WTC11 (cell line): ENCODE measurements around the gene ALG14. TPM values are rescaled to one million over a fixed set of nuclear protein-coding genes. Genes with fewer than 3 reads are reported as not detected.

Source experiments
- ATAC-seq: fragments of 200-7000 bp; cut with Tn5 transposase; 2 replicates; pipeline ENCODE4 v1.10.0; 2021; ENCODE audit warnings: mild to moderate bottlenecking, moderate library complexity
- Bru-seq: library from RNA; stranded (reverse); fragments of 400-500 nt; gene quantifications from one replicate; lab custom pipeline; 2021; lab: Mats Ljungman, UMichigan
- CTCF ChIA-PET: fragments of 300-600 bp; sonication (Branson Sonifier 250); formaldehyde crosslinking; loops from one replicate; lab custom pipeline; 2021; ENCODE audit warnings: antibody characterized with exemption; lab: Charles Lee
- POLR2A ChIA-PET: fragments of 350-600 bp; sonication (Branson Sonifier 250); formaldehyde crosslinking; loops from one replicate; lab custom pipeline; 2021; ENCODE audit warnings: antibody characterized with exemption; lab: Charles Lee
- DNase-seq: peaks from one replicate; pipeline ENCODE4 v3.0.0; 2021; ENCODE audit warnings: low spot score
- H3K27ac Mint-ChIP-seq: 2 replicates; pipeline ENCODE4 v1.8.0; 2021; ENCODE audit warnings: mixed read lengths
- H3K27me3 Mint-ChIP-seq: 2 replicates; pipeline ENCODE4 v1.8.0; 2021; ENCODE audit warnings: low read depth, mild to moderate bottlenecking, moderate library complexity, mixed read lengths
- H3K36me3 Mint-ChIP-seq: 2 replicates; pipeline ENCODE4 v1.8.0; 2021; ENCODE audit warnings: mixed read lengths
- H3K4me1 Mint-ChIP-seq: 2 replicates; pipeline ENCODE4 v1.8.0; 2022; ENCODE audit warnings: mixed read lengths
- H3K4me3 Mint-ChIP-seq: 2 replicates; pipeline ENCODE4 v1.8.0; 2021; ENCODE audit warnings: mild to moderate bottlenecking, moderate library complexity, mixed read lengths
- H3K9me3 Mint-ChIP-seq: 2 replicates; pipeline ENCODE4 v1.8.0; 2021; ENCODE audit warnings: mixed read lengths
- CREB1 ChIP-seq: sonication (generic); formaldehyde crosslinking; IDR thresholded peaks from 2 replicates; pipeline ENCODE4 v1.8.0; 2023; ENCODE audit warnings: mild to moderate bottlenecking, missing genetic modification reagents
- ETV6 ChIP-seq: sonication (generic); formaldehyde crosslinking; IDR thresholded peaks from 2 replicates; pipeline ENCODE4 v1.8.1; 2022; ENCODE audit warnings: mild to moderate bottlenecking, missing genetic modification reagents
- FOXK1 ChIP-seq: sonication (generic); formaldehyde crosslinking; IDR thresholded peaks from 2 replicates; pipeline ENCODE4 v1.8.0; 2022; ENCODE audit warnings: mild to moderate bottlenecking, moderate library complexity, missing genetic modification reagents
- FOXP1 ChIP-seq: sonication (generic); formaldehyde crosslinking; IDR thresholded peaks from 2 replicates; pipeline ENCODE4 v1.8.0; 2022; ENCODE audit warnings: missing genetic modification reagents, mild to moderate bottlenecking, moderate library complexity, borderline replicate concordance
- GABPB1 ChIP-seq: sonication (generic); formaldehyde crosslinking; IDR thresholded peaks from 2 replicates; pipeline ENCODE4 v1.8.1; 2023; ENCODE audit warnings: mild to moderate bottlenecking, missing genetic modification reagents
- JAZF1 ChIP-seq: fragments of 250-450 bp; sonication (Bioruptor Pico); IDR thresholded peaks from 2 replicates; pipeline ENCODE4 v1.9.0; 2021; ENCODE audit warnings: moderate library complexity, mild to moderate bottlenecking, inconsistent platforms
- MAX ChIP-seq: sonication (generic); formaldehyde crosslinking; IDR thresholded peaks from 2 replicates; pipeline ENCODE4 v1.8.0; 2022; ENCODE audit warnings: mild to moderate bottlenecking, missing genetic modification reagents
- MYBL2 ChIP-seq: sonication (generic); formaldehyde crosslinking; IDR thresholded peaks from 2 replicates; pipeline ENCODE4 v1.8.1; 2023; ENCODE audit warnings: mild to moderate bottlenecking, moderate library complexity, missing genetic modification reagents
- NR2C2 ChIP-seq: sonication (generic); formaldehyde crosslinking; IDR thresholded peaks from 2 replicates; pipeline ENCODE4 v1.8.0; 2022; ENCODE audit warnings: mild to moderate bottlenecking, missing genetic modification reagents
- PRDM15 ChIP-seq: sonication (generic); formaldehyde crosslinking; IDR thresholded peaks from 2 replicates; pipeline ENCODE4 v1.8.0; 2022; ENCODE audit warnings: missing genetic modification reagents
- SP1 ChIP-seq: sonication (generic); formaldehyde crosslinking; conservative IDR thresholded peaks from 2 replicates; pipeline ENCODE4 v1.8.1; 2022; ENCODE audit warnings: missing genetic modification reagents
- TEAD1 ChIP-seq: sonication (generic); formaldehyde crosslinking; IDR thresholded peaks from 2 replicates; pipeline ENCODE4 v1.8.0; 2022; ENCODE audit warnings: mild to moderate bottlenecking, missing genetic modification reagents
- long read RNA-seq, 3 experiments: library from RNA in 1 of 3; library from capped mRNA in 1 of 3; library from polyadenylated mRNA in 1 of 3; unstranded in 2 of 3; stranded (forward) in 1 of 3; transcript quantifications; one replicate each; pipeline ENCODE4 v2.0.0, GENCODE V29; 2021
- total RNA-seq: library from RNA; stranded (reverse); gene quantifications from 3 replicates; pipeline ENCODE4 v1.2.3, GENCODE V29; 2021
- TF ChIP-seq, protein P1 (sequence below): sonication (generic); formaldehyde crosslinking; IDR thresholded peaks from 2 replicates; pipeline ENCODE4 v1.8.1; 2023; ENCODE audit warnings: mild to moderate bottlenecking, missing genetic modification reagents, borderline replicate concordance
- TF ChIP-seq, protein P2 (sequence below): sonication (generic); formaldehyde crosslinking; IDR thresholded peaks from 2 replicates; pipeline ENCODE4 v1.8.0; 2023; ENCODE audit warnings: mild to moderate bottlenecking, missing genetic modification reagents

The ALG14 gene
- total RNA-seq (0.94 to 2.3 TPM (median 1.4 TPM) in 3 replicates), Bru-seq, nascent RNA (percentile 43 among the genes with signal in this experiment)
- long read RNA-seq, experiment 1, full-length matches to known transcripts: 11 of 12 reads
- long read RNA-seq, experiment 1, partial matches to known transcripts: 0 of 12 reads
- long read RNA-seq, experiment 1, other reads (novel, unspliced or antisense): 1 of 12 reads
- long read RNA-seq, experiment 2, full-length matches to known transcripts: 4 of 8 reads
- long read RNA-seq, experiment 2, partial matches to known transcripts: 0 of 8 reads
- long read RNA-seq, experiment 2, other reads (novel, unspliced or antisense): 4 of 8 reads
- long read RNA-seq, experiment 3, full-length matches to known transcripts: 30 of 31 reads
- long read RNA-seq, experiment 3, partial matches to known transcripts: 0 of 31 reads
- long read RNA-seq, experiment 3, other reads (novel, unspliced or antisense): 1 of 31 reads

GRCh38 chr1:95072532-95073419, at the start of gene ALG14:
ALG14 (minus strand) TSS chr1:95072951; CDS start chr1:95072898, 53 bp downstream.
- ChIA-PET POLR2A (no interaction called here), CTCF (interaction anchor here (0.8 to 3.8 kb wide), 9 partner anchors 12 to 218 kb away, joined by 3 to 44 read pairs (median 7); partner anchors contain the start of genes RWDD3 and TLCD4)
- TF ChIP-seq MAX: peak; percentile 58
- TF ChIP-seq PRDM15: no peak
- no peak for TF ChIP-seq JAZF1
- peak; percentile 83 for TF ChIP-seq NR2C2 (CRISPR knock-in tag)
- TF ChIP-seq GABPB1 (CRISPR knock-in tag): peak; percentile 86
- TF ChIP-seq FOXP1 (CRISPR knock-in tag): peak; percentile 63; the same call in 1 of the 2 replicates
- TF ChIP-seq SP1: peak; percentile 63
- 0 out of 2 replicates have a peak, but pooled peaks have one; percentile 73 for TF ChIP-seq ETV6 (CRISPR knock-in tag)
- TF ChIP-seq CREB1 (CRISPR knock-in tag): no peak
- peak; percentile 54; the same call in 1 of the 2 replicates for TF ChIP-seq TEAD1 (CRISPR knock-in tag)
- peak; percentile 89; the same call in 1 of the 2 replicates for TF ChIP-seq FOXK1
- TF ChIP-seq MYBL2 (CRISPR knock-in tag): 0 out of 2 replicates have a peak, but pooled peaks have one; percentile 27
- TF ChIP-seq, protein P1, sequence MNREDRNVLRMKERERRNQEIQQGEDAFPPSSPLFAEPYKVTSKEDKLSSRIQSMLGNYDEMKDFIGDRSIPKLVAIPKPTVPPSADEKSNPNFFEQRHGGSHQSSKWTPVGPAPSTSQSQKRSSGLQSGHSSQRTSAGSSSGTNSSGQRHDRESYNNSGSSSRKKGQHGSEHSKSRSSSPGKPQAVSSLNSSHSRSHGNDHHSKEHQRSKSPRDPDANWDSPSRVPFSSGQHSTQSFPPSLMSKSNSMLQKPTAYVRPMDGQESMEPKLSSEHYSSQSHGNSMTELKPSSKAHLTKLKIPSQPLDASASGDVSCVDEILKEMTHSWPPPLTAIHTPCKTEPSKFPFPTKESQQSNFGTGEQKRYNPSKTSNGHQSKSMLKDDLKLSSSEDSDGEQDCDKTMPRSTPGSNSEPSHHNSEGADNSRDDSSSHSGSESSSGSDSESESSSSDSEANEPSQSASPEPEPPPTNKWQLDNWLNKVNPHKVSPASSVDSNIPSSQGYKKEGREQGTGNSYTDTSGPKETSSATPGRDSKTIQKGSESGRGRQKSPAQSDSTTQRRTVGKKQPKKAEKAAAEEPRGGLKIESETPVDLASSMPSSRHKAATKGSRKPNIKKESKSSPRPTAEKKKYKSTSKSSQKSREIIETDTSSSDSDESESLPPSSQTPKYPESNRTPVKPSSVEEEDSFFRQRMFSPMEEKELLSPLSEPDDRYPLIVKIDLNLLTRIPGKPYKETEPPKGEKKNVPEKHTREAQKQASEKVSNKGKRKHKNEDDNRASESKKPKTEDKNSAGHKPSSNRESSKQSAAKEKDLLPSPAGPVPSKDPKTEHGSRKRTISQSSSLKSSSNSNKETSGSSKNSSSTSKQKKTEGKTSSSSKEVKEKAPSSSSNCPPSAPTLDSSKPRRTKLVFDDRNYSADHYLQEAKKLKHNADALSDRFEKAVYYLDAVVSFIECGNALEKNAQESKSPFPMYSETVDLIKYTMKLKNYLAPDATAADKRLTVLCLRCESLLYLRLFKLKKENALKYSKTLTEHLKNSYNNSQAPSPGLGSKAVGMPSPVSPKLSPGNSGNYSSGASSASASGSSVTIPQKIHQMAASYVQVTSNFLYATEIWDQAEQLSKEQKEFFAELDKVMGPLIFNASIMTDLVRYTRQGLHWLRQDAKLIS (CRISPR knock-in tag): no peak
- ATAC-seq: peak; percentile 99
- H3K4me3 Mint-ChIP-seq: peak within 1 kb of the TSS; percentile 97
- H3K36me3 Mint-ChIP-seq: no peaks in the 10 kb centered on the region
- DNase-seq: peak; percentile 86
- peaks cover 2% of the 10 kb centered on the region; the same call in 1 of the 2 replicates for H3K27me3 Mint-ChIP-seq
- H3K9me3 Mint-ChIP-seq: no peaks in the 10 kb centered on the region
- peaks cover 9% of the 10 kb centered on the region for H3K4me1 Mint-ChIP-seq
- H3K27ac Mint-ChIP-seq: peak within 1 kb of the TSS; percentile 90

DNA sequence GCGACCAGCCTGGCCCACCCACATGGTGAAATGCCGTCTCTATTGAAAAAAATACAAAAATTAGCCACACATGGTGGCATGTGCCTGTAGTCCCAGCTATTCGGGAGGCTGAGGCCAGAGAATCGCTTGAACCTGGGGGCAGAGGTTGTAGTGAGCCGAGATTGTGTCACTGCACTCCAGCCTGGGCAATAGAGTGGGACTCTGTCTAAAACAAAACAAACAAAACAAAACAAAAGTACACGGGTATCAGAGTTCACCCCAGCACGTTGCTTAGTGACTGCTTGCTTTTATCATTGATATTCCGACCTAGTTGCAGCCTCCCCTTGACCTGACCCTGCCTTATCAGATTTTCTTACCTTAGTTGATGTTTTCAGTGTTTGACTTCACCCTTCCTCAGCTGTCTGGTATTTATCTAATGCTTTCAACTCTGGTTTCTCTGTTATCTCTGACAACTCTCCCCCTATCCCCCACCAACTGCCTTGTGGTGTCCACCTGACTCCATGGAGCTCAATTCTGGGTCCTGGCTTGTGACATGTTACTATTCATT, 49.5 kb upstream of the ALG14 start:
- POLR2A ChIA-PET: interaction anchor here (0.8 kb wide), 1 partner anchor 112 kb away, joined by 3 read pairs; the partner anchor contains the start of gene RWDD3
- DNase-seq (no peak), ATAC-seq (no peak)
- TF ChIP-seq GABPB1 (CRISPR knock-in tag) (peak; percentile 60), CREB1 (CRISPR knock-in tag) (no peak)
- TF ChIP-seq, protein P2, sequence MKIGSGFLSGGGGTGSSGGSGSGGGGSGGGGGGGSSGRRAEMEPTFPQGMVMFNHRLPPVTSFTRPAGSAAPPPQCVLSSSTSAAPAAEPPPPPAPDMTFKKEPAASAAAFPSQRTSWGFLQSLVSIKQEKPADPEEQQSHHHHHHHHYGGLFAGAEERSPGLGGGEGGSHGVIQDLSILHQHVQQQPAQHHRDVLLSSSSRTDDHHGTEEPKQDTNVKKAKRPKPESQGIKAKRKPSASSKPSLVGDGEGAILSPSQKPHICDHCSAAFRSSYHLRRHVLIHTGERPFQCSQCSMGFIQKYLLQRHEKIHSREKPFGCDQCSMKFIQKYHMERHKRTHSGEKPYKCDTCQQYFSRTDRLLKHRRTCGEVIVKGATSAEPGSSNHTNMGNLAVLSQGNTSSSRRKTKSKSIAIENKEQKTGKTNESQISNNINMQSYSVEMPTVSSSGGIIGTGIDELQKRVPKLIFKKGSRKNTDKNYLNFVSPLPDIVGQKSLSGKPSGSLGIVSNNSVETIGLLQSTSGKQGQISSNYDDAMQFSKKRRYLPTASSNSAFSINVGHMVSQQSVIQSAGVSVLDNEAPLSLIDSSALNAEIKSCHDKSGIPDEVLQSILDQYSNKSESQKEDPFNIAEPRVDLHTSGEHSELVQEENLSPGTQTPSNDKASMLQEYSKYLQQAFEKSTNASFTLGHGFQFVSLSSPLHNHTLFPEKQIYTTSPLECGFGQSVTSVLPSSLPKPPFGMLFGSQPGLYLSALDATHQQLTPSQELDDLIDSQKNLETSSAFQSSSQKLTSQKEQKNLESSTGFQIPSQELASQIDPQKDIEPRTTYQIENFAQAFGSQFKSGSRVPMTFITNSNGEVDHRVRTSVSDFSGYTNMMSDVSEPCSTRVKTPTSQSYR (CRISPR knock-in tag): no peak
- H3K27ac Mint-ChIP-seq: peak overlapping the region; percentile 6; the same call in 1 of the 2 replicates
- no peaks in the 10 kb centered on the region for H3K9me3 Mint-ChIP-seq
- H3K4me3 Mint-ChIP-seq: no peak overlapping the region
- no peaks in the 10 kb centered on the region for H3K36me3 Mint-ChIP-seq
- CTCF ChIA-PET: interaction anchor here (0.9 kb wide), 1 partner anchor 112 kb away, joined by 3 read pairs; the partner anchor contains the start of gene RWDD3
- peaks cover 20% of the 10 kb centered on the region for H3K4me1 Mint-ChIP-seq
- H3K27me3 Mint-ChIP-seq: peaks cover 15% of the 10 kb centered on the region
